Suprapubic skin (tissue), 3 donors: ENCODE results near the gene GRIA4.

ENCODE experiments used
- CTCF ChIP-seq, 2 donors: fragments of 200-600 bp in 1 of 2; fragments of 450-650 bp in 1 of 2; sonication (generic) in 1 of 2; IDR thresholded peaks; one replicate each; pipeline ENCODE4 v1.5.1; 2016 to 2019; ENCODE audit warnings: antibody characterized with exemption in 2 of 2, mild to moderate bottlenecking in 1 of 2, moderate library complexity in 1 of 2
- EP300 ChIP-seq: sonication (generic); formaldehyde crosslinking; IDR thresholded peaks from one replicate; pipeline ENCODE4 v1.6.1; 2017; ENCODE audit warnings: antibody characterized with exemption

DNA sequence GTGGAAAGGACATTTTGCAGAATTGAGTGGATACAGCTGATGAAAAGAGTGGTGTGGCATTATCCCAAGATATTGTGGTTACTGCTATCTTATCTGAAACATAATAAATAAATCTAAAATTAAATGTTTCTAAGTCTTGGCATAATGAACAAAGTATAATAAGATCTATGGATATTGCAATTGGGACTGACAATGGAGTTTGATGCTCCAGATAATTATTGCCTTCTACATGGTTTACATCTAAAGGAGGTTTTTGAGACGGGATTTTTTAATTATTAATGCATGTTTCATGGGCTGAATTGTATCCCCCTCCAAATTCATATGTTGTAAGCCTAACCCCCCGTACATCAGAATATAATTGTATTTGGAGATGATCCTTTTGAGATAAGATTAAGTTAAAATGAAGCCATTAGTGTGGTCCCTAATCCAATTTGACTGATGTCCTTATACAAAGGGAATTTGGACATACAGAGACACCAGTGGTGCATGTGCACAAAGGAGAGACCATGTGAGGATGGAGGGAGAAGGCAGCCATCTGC is 213.7 kb downstream of the GRIA4 start:
- no peak for TF ChIP-seq EP300
- no peak for TF ChIP-seq CTCF (IDR thresholded peaks at IDR 0.05)
